HG03378 (cell line): Measurements from ENCODE around the gene MAB21L4.

Experiments used
- ATAC-seq: cut with Tn5 transposase; IDR thresholded peaks from one replicate; pipeline ENCODE4 v1.9.1; 2021; ENCODE audit warnings: mild to moderate bottlenecking, moderate library complexity; ENCODE audit not compliant: unreplicated experiment

The MAB21L4 gene

DNA sequence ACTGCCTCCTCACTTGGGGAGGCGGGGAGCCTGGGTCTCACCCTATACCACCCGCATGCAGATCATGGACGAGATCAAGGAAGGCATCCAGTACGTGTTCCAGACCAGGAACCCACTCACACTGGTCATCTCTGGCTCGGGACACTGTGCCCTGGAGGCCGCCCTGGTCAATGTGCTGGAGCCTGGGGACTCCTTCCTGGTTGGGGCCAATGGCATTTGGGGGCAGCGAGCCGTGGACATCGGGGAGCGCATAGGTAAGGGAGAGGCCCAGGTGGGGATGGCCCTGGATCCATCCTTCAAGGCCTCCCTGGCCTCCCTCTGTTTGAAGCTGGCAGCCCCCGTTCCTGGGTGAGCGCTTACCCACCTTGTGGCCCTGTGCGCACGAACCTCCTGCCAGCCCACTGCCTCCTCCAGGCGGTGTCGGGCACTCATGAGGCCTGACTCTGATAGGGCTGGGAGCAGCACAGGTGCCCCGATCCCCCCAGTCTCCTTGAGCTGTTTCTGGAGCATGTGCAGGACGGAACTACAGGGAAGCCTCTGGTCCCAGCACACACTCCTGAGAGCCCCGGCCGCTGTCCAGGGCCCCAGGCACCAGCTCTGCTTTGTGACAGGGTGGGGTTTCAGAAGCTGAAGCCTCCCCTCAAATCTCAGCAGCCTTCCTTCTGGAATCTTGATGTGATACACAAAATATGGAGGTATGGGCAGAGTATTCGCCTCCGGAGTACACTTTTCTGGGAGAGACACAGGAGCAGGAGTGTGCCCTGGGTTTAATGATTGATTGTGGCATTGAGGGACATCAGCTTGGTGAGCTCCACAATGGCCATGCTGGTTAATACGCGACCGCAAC is 26.6 kb downstream of the MAB21L4 start:
- ATAC-seq, result no peak

DNA sequence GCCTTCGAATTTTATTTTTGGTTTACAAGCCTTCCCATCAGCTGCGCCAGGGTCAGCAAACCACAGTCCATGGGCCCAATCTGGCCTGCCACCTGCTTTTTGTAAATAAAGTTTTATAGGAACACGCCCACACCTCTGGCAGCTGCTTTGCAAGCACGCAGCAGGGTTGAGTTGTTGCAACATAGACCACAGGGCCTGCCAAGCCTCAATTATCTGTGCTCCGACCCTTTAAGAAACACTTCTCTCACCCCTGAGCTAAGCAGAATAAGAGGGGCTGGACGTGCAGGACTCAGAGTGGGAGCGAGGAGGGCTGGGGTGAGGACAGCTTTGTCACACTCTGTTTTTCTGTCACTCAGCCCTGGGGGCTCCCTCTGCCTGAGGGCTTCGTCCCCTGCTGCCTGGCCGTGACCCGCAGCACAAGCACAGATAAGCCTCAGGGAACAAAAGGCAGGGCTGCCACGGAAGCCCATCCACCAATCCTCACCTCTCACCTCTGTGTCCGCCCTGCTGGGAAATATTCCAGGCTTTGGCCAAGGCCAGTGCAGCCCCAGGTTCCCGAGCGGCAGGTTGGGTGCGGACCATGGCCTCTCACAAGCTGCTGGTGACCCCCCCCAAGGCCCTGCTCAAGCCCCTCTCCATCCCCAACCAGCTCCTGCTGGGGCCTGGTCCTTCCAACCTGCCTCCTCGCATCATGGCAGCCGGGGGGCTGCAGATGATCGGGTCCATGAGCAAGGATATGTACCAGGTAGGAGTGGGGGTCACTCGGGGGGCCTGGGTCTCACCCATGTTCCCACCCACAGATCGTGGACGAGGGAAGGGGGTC is 27.5 kb downstream of the MAB21L4 start, which contains the start of gene AGXT:
Gene AGXT, plus strand, starts transcription at position 539 of the 823 bp plus-strand sequence. Its CDS starts 42 bp downstream, at position 581.
- no peak for ATAC-seq

DNA sequence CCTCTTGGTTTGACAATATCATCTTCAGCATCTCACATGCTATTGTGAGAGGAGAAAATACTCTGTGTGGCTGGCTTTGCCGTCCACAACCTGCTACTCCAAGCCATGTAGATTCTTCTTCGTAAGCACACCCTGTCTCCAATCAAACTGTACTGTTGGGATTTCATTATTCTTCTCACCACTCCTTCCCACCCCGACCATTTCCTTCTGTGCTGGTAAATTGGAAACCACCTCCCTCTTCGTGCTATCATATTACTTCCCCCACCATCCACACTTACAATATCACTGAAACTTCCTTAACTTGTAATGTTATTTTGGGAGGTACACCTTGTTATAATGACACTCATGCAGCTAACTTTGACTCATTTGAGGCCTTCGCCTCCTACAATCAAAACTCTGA is 30.6 kb downstream of the MAB21L4 start:
- ATAC-seq, result no peak

DNA sequence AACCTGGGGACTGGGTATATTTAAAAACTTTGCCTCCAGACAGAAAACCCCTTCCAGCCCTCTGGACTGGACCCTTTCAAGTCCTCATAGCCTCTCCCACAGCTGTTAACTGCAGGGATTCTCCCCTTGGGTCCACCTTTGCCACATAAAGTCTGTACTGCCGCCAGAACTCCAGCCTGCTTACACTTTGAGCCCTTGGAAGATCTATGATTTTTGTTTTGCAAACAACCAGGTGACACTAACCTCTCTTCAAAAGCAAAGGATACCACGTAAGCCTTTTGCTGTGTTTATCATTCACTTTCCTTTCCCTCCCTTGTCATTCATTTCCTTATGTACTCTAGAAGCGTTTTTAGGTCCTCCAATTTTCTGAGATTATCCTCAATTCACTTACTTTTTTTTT is 31.5 kb downstream of the MAB21L4 start:
- no peak for ATAC-seq

DNA sequence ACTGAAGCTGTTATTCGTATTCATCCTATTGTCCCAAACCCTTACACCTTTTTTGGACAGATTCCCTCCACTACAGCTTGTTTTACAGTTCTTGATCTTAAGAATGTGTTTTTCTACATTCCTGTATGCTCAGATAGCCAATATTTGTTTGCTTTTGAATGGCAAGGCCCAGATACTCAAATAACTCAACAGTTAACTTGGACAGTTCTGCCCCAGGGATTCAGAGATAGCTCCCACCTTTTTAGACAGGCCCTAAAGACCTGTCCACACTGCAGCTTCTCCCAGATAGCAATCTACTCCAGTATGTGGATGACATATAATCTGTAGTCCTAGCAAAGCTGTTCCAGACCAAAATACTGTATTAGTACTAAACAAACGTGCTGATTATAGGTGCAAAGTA is 34.4 kb downstream of the MAB21L4 start:
- ATAC-seq, result no peak

DNA sequence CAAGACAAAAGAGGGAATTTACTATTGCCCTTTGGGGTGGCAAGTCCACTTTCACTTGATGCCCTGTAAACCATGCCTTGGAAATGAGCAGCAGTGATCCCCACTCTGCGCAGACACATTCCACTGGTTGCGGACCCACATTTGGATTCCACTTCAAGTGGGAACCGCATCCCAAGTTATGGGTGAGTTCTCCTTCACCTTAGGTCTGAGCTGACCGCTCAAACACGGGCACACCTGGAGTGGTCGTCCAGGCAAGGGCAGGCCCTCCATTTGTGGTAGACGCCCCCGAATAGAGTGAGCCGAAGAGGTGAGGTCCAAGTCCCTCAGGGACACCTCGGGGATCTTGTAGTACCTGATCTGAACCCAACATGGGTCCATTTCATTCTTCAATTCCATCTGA is 37.1 kb downstream of the MAB21L4 start:
- no peak for ATAC-seq

DNA sequence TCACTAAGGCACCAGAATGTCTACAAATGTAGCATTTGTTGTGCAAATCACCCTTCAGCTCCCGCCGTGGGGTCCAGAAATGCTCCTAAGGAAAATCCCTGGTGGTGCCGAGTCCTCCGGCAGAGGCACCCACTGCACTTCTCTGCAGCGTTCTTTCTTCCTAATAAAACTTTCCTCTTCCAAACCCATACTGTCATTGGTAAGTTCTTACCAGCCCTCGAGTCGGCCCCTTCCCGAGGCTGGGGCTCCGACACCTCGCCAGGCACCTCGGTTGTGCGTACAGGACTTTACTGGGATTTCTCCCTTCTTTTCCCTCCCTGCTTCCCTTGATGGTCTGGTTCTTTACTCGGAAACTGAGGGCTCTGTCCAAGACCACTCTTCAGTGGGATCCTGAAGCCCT is 37.6 kb downstream of the MAB21L4 start:
- ATAC-seq, result no peak

DNA sequence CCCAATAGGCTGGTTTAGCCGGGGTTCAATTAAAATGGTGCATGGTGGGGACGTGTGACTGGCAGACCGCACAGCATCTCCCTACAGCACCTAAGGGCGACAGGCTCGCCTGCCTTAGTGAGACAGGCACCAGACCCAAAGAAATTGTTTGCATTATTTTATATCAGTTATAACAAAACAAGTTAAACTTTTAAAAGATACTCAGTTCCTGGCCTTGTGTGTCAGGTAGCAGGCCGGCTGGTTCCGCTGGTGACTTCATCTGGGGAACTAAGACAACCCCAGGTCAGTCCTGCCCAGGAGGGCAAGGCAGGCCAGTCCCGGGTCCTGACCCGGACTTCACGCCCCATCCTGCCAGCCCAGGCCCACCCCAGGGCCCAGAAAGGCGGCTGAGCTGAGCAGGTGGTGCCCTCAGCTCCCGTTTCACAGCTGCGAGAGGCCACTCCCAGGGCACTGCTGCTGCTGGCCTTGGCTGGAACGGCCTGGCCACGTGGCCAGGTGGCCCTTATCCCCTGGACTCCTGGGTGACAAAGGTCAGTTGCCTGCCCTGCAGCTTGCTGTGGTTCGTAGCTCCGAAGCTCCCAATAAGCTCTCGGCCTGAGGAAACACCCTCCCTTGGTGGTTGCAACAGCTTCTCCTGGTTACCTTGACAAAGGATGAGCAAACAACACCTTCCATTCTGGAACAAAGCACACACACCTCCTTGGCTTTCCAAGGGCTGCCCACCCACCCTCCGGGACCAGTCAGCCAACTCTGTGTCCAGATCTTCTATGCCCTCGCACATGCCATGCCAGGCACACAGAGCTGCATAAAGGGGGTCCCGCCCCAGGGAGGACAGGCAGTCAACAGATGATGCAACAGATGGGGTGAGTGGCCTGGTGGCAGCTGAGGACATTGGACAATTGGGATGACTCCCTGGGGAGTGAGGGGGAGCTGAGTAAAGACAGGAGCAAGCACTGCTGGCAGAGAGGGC is 38.6 kb downstream of the MAB21L4 start:
- ATAC-seq, result no peak

DNA sequence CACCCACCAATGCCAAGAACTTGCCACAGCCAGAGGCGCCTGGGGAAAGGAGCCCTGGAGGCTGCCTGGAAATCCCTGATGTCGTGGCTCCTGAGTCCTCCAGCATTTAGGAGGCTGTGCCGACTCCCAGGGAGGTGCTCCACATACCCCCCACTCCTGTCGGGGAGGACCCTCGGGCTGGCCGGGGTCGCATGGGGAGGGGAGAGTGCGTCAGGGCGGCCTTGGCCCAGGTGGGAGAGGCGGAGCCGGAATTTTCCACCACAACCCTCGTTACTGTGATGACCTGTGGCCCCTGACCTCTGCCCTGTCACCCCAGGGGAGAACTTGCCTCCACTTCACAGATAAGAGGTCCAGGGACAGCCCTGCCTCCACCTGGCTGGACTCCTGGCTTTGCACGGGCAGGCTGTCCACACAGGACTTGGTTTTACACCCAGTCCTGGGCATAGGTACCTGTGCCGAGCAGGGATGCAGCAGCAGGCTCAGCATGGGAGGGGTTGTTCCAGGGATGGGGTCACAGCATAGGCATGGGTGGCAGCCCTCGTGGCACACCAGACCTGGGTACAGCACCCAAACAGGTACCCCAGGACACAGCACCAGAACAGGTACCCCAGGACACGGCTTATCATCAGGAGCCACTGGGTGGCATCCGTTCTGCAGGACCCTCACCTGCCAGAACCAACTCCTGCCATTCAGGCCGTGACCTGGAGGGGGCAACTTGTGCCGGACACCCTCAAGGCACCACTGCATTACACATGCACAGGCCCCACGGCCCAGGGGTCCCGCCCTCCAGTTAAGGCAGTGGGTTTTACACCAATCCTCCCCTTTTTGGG is 39.6 kb downstream of the MAB21L4 start:
- ATAC-seq, result no peak

DNA sequence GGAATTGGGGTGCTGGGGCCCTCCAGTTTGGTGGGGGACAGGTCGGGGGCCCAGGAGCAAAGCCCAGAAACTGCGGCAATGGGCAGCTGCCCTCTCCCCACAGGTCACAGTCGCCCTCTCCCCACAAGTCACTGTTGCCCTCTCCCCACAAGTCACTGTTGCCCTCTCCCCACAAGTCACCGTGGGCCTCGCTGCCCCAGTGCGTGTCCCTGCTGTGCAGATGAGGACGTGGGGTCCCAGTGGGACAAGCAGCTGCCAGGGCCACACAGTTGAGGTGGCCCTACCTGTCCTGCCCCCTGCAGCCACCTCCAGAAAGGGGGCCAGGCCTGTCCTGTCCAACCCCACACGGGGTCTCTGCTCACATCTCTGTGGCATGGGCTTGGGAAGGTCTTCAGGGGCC is 40.3 kb downstream of the MAB21L4 start:
- no peak for ATAC-seq

DNA sequence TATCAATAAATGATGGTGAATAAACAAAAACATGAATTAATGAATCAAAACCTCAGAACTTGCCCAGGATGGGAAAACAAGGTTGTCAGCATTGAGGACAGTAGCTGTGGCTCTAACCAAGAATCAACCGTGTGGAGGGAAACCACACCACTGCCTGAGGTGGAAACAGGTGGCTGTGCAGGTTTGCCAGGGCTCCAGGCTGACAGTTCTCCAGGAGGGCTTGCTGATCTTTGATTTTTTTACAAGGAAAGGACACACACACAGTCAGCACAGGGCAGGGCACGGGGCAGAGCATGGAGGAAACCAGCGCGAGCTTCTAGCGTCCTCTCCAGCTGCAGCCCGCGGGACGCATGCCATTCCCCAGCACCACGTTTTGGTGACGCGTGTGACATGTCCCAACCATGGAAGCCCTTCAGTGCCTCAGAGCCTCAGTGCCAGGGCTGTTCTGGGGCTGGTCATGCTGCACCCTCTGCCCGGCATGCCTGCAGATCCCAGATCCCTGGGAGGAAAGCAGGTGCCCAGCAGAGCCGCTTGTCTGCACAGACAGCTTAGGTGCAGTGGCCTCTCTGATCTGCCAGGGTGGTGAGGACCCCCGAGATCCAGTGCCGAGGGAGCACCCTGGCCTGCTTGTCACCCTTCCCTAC is 43.2 kb downstream of the MAB21L4 start:
- no peak for ATAC-seq

DNA sequence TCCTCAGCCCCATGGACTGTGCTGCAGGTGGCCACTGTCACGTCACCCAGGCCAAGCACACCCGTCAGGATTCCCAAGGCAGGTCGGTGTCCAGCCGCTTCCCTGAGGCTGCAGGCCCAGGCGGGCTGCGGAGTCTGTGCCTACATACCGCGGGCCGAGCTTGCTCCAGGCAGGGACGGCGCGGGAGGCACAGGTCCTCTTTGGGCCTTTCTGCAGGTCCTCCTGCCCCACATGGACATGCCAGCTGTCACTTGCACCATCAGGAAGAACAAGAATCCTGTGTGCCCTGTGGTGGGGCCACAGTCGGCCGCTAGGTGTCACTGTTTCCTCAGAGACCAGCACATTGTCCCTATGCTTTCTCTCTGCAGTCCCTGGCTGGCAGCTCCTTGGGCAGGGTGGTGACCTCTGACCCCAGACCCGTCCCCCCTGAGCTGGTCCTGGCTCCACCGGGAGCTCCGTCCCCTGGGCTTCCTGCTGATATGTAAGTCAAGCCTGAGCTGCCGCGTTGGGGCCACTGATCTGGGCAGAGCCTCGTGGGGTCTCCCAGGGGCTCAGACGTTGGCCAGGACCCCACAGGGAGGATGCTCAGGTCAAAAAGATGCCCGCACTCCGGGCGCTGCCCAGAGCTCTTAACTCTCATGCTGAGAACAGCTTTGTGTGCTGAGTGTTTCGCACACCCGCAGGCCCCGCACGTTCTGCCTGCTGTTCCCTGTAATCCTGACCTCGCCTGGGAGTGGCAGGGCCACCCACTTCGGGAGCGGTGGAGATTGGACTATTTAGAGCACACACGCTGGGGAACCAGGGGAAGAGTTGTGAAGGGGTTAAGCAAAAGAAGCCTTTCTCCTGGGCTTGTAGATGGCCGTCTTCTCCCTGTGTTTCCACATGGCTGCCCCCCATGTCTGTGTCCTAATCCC is 44.6 kb downstream of the MAB21L4 start:
- ATAC-seq, result no peak

DNA sequence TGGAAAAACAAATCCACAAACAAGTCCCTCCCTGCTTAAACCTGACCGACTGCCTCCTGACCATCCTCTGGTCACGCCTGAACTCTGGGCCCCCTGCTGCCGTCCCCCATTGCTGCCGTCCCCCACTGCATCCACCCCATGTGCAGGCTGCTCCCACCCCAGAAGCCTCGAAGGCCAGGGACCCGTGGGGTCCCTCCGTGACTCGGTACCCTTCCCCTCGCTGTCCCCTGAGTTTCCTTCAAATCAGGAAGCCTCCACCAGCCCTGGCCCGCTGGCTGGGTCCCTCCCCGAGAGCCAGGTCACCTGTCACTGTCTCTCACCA is 45.2 kb downstream of the MAB21L4 start:
- ATAC-seq, result no peak

DNA sequence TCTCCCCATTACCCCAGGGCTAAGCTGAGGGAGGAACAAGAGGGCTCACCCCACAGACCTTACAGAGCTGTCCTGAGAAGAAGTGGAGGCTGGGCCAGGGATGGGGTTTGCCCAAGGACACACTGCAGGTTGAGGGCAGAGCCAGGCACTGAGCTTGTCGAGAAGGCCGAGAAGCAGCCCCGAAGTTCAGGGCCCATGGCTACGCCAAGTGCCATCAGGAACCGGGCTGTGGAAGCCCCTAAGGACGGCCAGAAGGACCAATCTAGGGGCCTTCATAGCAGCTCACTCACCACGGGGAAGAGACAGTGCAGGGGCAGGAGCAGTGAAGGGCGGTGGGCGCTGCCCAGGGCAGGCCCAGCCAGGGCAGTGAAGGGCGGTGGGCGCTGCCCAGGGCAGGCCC is 45.9 kb downstream of the MAB21L4 start:
- no peak for ATAC-seq

DNA sequence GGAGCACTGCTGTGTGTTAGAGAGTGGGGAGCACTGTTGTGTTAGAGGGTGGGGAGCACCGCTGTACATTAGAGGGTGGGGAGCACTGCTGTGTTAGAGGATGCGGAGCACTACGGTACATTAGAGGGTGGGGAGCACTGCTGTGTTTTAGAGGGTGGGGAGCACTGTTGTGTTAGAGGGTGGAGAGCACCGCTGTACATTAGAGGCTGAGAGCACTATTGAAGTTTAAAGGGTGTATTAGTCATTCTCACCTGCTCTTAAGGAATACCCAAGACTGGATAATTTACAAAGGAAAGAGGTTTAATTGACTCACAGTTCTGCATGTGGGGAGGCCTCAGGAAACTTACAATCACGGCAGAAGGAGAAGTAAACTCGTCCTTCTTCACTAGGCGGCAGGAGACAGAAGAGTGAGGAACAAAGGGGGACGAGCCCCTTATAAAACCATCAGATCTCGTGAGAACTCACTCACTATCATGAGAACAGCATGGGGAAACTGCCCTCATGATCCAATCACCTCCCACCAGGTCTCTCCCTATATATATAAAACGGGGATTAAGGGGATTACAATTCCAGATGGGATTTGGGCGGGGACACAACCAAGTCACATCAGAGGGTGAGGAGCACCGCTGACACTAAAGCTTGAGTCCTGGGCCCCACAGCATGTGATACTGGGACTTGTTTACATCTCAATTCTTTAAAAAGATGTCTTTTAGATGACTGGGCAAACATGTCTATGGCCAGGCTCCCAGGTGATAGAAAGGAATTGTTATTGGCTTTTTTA is 46.9 kb downstream of the MAB21L4 start:
- ATAC-seq, result no peak

DNA sequence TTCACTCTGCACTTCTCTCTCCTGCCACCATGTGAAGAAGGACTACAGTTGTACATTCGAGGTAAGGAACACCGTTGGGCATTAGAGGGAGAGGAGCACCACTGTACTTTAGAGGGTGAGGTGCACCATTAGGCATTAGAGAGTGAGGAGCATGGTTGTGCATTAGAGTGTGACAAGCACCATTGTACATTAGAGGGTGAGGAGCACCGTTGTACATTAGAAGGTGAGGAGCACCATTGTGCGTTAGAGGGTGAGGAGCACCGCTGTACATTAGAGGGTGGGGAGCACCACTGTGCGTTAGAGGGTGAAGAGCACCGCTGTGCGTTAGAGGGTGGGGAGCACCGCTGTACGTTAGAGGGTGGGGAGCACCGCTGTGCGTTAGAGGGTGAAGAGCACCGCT is 48.1 kb downstream of the MAB21L4 start:
- no peak for ATAC-seq

DNA sequence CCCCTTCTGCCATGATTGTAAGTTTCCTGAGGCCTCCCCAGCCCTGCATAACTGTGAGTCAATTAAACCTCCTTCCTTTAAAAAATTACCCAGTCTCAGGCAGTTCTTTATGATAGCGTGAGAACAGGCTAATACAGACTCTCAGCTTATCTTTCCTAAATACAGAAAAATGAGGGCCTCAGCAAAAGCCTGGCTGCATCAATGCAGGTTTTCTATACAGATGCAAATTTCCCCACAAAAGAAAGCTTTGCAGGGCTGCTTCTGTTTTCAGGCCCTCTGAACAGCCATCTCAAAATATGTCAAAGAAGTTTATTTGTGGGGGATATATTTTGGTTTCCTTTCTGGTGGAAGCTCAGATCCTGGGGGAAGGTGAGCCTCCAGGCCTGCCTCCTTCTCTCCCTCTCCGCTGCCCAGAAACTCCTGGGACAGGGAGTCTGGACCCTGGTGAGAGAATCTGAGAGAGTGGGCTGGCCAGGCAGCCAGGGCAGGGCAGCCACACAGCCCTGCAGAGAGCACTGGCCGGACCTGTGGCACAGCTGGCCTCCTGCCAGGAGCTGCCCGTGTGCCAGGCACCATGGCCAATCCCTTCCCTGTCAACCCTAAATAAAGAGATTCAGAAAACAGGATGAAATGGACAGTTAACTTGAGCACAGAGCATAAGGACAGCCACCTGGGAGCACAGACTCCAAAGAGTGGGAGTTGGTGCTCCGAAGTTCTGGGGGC is 48.9 kb downstream of the MAB21L4 start:
- ATAC-seq, result no peak
